Adrenal gland (tissue), 12 donors: Measurements from ENCODE around the gene KLK2. TPM values are rescaled to one million over a fixed set of nuclear protein-coding genes. Genes with fewer than 3 reads are reported as not detected.
A peak's percentile ranks its signal among the peaks of the same experiment; 100 is the strongest.

Experiments used
- DNase-seq, 7 donors: peaks; one replicate each; pipeline ENCODE4 v3.0.0-alpha.2; 2019 to 2020
- H3K27ac ChIP-seq, 5 donors: fragments of 200-600 bp; sonication (generic) in 4 of 5; 1 replicate in 3 of 5; 2 replicates in 2 of 5; pipeline versions ENCODE4 v1.5.1 to v1.8.0; 2016 to 2020; ENCODE audit warnings: mild to moderate bottlenecking in 1 of 5
- H3K27me3 ChIP-seq: fragments of 200-600 bp; 2 replicates; pipeline ENCODE4 v1.8.0; 2021
- H3K36me3 ChIP-seq, 2 donors: fragments of 200-600 bp; replicated peaks in 1 of 2; 1 replicate in 1 of 2; 2 replicates in 1 of 2; pipeline versions ENCODE4 v1.5.1 to v1.8.0; 2018 to 2022
- H3K4me1 ChIP-seq, 2 donors: fragments of 200-600 bp; replicated peaks in 1 of 2; 1 replicate in 1 of 2; 2 replicates in 1 of 2; pipeline versions ENCODE4 v1.5.1 to v1.8.0; 2018 to 2021
- H3K4me3 ChIP-seq, 4 donors: fragments of 200-600 bp; sonication (generic) in 3 of 4; one replicate each; pipeline ENCODE4 v1.5.1; 2016 to 2018
- H3K9me3 ChIP-seq, 3 donors: fragments of 200-600 bp; sonication (generic) in 1 of 3; replicated peaks in 1 of 3; 1 replicate in 2 of 3; 2 replicates in 1 of 3; pipeline versions ENCODE4 v1.5.1 to v1.8.0; 2016 to 2021
- POLR2A ChIP-seq, 2 donors: fragments of 450-650 bp; IDR thresholded peaks; one replicate each; pipeline ENCODE4 v1.6.1; 2017; ENCODE audit warnings: antibody characterized with exemption in 2 of 2, mild to moderate bottlenecking in 2 of 2, moderate library complexity in 1 of 2
- WGBS, 4 donors: extraction: QIAGEN DNeasy Blood & Tissue Kit in 2 of 4; methylation state at CpG; one replicate each; pipeline versions ENCODE4 v1.1.5 to v1.1.7; 2013 to 2017; 5-methylcytosine and 5-hydroxymethylcytosine counted together
- intact Hi-C, 2 donors: fragments of 100-400 bp; cut with DNase I; formaldehyde crosslinking; loops; one replicate each; pipeline versions ENCODE4 v1.14.1 to v1.15.0; 2022 to 2023
- polyA plus RNA-seq, 3 donors: library from polyadenylated mRNA; stranded (reverse); fragments of 200-250 nt in 2 of 3; fragments of 350-450 nt in 1 of 3; fragmentation: Illumina TruSeq in 1 of 3; extraction: RNeasy Lipid Tissue Mini Kit (QIAGEN cat#74804) in 1 of 3; gene quantifications; one replicate each; pipeline ENCODE4 v1.2.3, GENCODE V29; 2013 to 2014
- total RNA-seq, 9 donors: library from RNA; depleted of rRNA in 4 of 9; stranded (reverse); fragments of >200 nt in 4 of 9; fragments of 120-200 nt in 1 of 9; fragmentation: NEBNext Ultra II Directional in 1 of 9; extraction: Animal tissue kit (Norgen Biotek cat#: 25700) in 1 of 9; gene quantifications; one replicate each; pipeline versions ENCODE4 v1.1.0 to v1.2.4, GENCODE V29; 2013 to 2023
- TF ChIP-seq, protein P1 (sequence below), 6 experiments: fragments of 450-650 bp in 4 of 6; fragments of 200-600 bp in 2 of 6; sonication (generic) in 1 of 6; IDR thresholded peaks; 1 replicate in 5 of 6; 2 replicates in 1 of 6; pipeline versions ENCODE4 v1.5.1 to v1.8.0; 2016 to 2021; ENCODE audit warnings: antibody characterized with exemption in 6 of 6, mild to moderate bottlenecking in 2 of 6, moderate library complexity in 1 of 6
- donor health status: healthy with polysubstance abuse.
- donor health status: Bipolar disorder and iron deficiency.
- donor health status: DM: yes; HTN: yes; CAD: no.
- donor health status: DM: no; HTN: no; CAD: no.
- donor health status: DM: no; HTN: no; CAD: no.
- donor health status: DM: yes; HTN: yes; CAD: no.

KLK2 gene
- total and polyA plus RNA-seq, 12 donors: 0.20 to 0.61 TPM; not detected in 10

DNA sequence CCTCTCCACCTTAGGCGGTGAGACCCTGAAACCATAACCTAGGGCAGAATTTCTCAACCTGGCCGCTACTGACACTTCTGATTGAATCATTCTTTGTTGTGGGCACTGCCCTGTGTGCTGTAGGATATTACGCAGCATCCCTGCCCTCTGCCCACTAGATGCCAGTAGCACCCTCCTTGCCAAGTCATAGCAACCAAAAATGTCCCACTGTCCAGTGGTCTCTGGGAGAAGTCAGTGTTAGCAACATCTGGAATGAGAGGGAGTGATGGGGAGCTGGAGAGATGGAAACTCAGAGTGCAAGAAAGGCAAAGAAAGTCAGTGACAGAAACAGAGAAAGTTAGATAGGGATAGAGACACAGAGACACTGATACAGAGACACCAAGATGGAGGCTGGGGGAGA lies 24.4 kb downstream of the KLK2 start:
- no peak overlapping the region for H3K4me3 ChIP-seq
- no peaks in the 10 kb centered on the region for H3K36me3 ChIP-seq
- peak overlapping the region in 2 of 5 donors; percentile 56 to 78 for H3K27ac ChIP-seq
- H3K27me3 ChIP-seq: no peaks in the 10 kb centered on the region
- H3K4me1 ChIP-seq: no peaks in the 10 kb centered on the region
- TF ChIP-seq, protein P1, sequence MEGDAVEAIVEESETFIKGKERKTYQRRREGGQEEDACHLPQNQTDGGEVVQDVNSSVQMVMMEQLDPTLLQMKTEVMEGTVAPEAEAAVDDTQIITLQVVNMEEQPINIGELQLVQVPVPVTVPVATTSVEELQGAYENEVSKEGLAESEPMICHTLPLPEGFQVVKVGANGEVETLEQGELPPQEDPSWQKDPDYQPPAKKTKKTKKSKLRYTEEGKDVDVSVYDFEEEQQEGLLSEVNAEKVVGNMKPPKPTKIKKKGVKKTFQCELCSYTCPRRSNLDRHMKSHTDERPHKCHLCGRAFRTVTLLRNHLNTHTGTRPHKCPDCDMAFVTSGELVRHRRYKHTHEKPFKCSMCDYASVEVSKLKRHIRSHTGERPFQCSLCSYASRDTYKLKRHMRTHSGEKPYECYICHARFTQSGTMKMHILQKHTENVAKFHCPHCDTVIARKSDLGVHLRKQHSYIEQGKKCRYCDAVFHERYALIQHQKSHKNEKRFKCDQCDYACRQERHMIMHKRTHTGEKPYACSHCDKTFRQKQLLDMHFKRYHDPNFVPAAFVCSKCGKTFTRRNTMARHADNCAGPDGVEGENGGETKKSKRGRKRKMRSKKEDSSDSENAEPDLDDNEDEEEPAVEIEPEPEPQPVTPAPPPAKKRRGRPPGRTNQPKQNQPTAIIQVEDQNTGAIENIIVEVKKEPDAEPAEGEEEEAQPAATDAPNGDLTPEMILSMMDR (IDR thresholded peaks at IDR 0.05): no peak
- no peak for TF ChIP-seq POLR2A (IDR thresholded peaks at IDR 0.05)
- 66 to 83% (median 74%) methylated on average over 3 of the region's 3 CpGs for WGBS, 4 donors
- intact Hi-C loops: no loop called here
- H3K9me3 ChIP-seq: no peaks in the 10 kb centered on the region
- DNase-seq: no peak

DNA sequence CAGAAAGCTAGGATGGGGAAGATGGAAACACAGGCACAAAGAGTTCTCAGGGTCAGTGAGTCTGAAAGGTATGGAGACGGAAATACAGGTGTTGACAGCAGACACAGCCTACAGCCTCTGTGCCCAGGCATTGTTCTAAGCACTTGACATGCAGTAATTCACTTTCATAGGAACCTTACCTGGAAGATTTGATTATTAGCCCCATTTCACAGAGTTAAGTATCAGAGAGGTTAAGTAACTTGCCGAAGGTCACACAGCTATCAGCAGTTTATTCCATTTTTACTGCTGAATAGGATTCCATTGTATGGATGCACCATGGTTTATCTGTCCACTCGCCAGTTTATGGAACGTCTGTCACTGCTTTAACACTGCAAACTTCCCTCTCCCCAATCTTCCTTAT lies 24.8 kb downstream of the KLK2 start:
- no peak for DNase-seq
- 71 to 82% (median 80%) methylated on average over 4 of the region's 4 CpGs for WGBS, 4 donors
- Histone ChIP-seq H3K27me3 (no peaks in the 10 kb centered on the region), H3K27ac (no peak overlapping the region), H3K4me1 (no peaks in the 10 kb centered on the region), H3K4me3 (no peak overlapping the region), H3K36me3 (no peaks in the 10 kb centered on the region), H3K9me3 (no peaks in the 10 kb centered on the region)
- TF ChIP-seq POLR2A (IDR thresholded peaks at IDR 0.05): no peak
- TF ChIP-seq, protein P1 (IDR thresholded peaks at IDR 0.05): no peak
- intact Hi-C loops: no loop called here

DNA sequence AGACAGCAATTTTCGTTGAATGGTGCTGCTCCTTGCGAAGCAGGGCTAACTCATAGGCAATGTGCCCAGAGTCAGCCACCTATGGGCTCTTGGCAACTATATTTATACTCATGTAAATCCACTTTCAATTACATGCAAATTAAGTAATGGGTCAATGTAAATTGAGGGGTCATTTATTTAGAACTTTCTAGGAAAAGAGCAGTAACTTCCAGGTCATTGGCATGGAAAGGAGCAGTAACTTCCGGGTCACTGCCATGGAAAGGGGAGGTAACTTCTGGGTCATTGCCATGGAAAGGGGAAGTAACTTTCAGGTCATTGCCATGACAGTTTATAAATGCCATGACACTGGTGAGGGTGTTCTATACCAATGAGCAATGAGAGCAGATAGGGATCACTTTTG lies 26.3 kb downstream of the KLK2 start:
- H3K9me3 ChIP-seq: no peaks in the 10 kb centered on the region
- 85 to 88% (median 87%) methylated on average over 3 of the region's 3 CpGs for WGBS, 4 donors
- TF ChIP-seq, protein P1 (IDR thresholded peaks at IDR 0.05): no peak
- no peak for TF ChIP-seq POLR2A (IDR thresholded peaks at IDR 0.05)
- H3K27ac ChIP-seq: no peak overlapping the region
- no peaks in the 10 kb centered on the region for H3K4me1 ChIP-seq
- no peak overlapping the region for H3K4me3 ChIP-seq
- no peaks in the 10 kb centered on the region for H3K36me3 ChIP-seq
- no peak for DNase-seq
- H3K27me3 ChIP-seq: no peaks in the 10 kb centered on the region
- intact Hi-C loops: no loop called here

DNA sequence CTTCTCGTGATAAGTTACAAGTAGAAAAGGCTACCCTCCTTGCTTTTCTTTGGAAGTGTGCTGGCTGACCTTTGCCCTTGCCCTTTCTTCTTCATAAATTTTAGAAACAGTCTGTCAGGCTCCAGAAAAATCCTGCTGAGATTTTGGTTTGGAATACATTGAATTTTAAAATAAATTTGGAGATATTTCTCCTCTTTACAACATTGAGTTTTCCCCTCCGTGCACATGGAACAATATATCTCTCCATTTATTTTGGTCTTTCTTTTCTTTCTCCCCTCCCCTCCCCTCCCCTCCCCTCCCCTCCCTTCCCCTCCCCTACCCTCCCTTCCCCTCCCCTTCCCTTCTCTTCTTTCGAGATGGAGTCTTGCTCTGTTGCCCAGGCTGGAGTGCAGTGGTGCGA lies 29.4 kb downstream of the KLK2 start:
- H3K9me3 ChIP-seq: no peaks in the 10 kb centered on the region
- WGBS, 4 donors: 61 to 78% (median 65%) methylated on average over 2 to 4 of the region's 4 CpGs
- H3K4me1 ChIP-seq: no peaks in the 10 kb centered on the region
- H3K4me3 ChIP-seq: no peak overlapping the region
- TF ChIP-seq, protein P1 (IDR thresholded peaks at IDR 0.05): no peak
- TF ChIP-seq POLR2A (IDR thresholded peaks at IDR 0.05): no peak
- H3K27me3 ChIP-seq: peaks cover 4% of the 10 kb centered on the region
- intact Hi-C loops: no loop called here
- H3K36me3 ChIP-seq: no peaks in the 10 kb centered on the region
- no peak for DNase-seq
- H3K27ac ChIP-seq: no peak overlapping the region
